Measurements from ENCODE around the gene ARFGAP1. TPM values are rescaled to one million over a fixed set of nuclear protein-coding genes. Genes with fewer than 3 reads are reported as not detected.

ARFGAP1 gene
- total and polyA plus RNA-seq, 5 donors from 2014 or later = 17.9 to 123 (median 21.0) TPM

DNA sequence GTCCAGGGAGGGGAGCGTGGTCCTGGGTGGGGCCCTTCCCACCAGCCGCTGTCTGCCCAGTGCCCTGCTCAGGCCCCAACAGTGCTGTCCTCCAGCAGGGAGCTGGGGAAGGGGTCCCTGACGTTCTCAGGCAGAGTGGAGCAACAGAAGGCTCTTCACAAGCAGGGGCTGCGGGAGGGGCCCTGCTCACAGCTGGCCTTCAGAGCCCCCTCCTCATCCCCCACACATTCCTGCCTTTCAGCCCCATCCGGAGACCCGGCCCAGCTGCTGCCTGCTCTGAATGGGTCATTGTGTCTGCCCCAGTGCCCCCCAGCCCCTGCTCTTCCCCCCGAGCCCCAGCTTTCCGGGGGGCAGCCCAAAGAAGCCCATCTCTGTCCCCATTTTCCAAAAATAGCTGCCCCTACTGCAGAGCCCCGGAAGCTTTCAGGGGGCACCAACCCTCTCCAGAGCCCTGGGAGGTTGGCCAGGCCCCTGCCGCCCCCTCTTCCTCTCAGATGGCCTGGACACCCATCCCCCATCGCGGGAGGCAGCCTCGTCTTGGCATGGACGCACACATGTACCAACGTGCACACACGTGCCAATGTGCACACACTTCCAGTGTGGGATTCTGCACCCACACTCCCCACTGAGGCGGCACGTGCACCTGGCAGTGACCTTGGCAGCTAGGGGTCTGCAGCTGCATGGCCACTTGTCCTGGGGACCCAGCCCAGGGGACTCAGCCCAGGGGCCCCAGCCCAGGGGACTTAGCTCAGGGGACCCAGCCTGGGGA, 24.1 kb downstream of the ARFGAP1 start:
- H3K4me3 Mint-ChIP-seq = no peak overlapping the region
- Histone ChIP-seq H3K36me3 (ENCODE audit: control insufficient read depth, insufficient read depth, low read length) (no peaks in the 10 kb centered on the region), H3K4me1 (ENCODE audit: control insufficient read depth, insufficient read depth, low read length, poor library complexity, severe bottlenecking) (peaks cover 15% of the 10 kb centered on the region), H3K4me3 (ENCODE audit: low read depth, low read length) (no peak overlapping the region), H3K9me3 (ENCODE audit: control insufficient read depth in 2 of 2, low read length in 2 of 2) (peaks cover 0 to 4% of the 10 kb centered on the region in 2 experiments), H3K27ac (ENCODE audit: insufficient read depth, low read length, poor library complexity, severe bottlenecking) (no peak overlapping the region), H3K27me3 (ENCODE audit: control insufficient read depth, insufficient read depth, low read length) (no peaks in the 10 kb centered on the region)
- peaks cover 21% of the 10 kb centered on the region for H3K27me3 Mint-ChIP-seq
- H3K9me3 Mint-ChIP-seq = peaks cover 0 to 6% (median 3%) of the 10 kb centered on the region in 7 donors
- ATAC-seq (ENCODE audit: low read depth in 2 of 2) (no peak), DNase-seq (no peak)
- no peak overlapping the region for H3K27ac Mint-ChIP-seq
- H3K4me1 Mint-ChIP-seq = peaks cover 0 to 10% (median 5%) of the 10 kb centered on the region in 4 donors
- H3K36me3 Mint-ChIP-seq = no peaks in the 10 kb centered on the region

DNA sequence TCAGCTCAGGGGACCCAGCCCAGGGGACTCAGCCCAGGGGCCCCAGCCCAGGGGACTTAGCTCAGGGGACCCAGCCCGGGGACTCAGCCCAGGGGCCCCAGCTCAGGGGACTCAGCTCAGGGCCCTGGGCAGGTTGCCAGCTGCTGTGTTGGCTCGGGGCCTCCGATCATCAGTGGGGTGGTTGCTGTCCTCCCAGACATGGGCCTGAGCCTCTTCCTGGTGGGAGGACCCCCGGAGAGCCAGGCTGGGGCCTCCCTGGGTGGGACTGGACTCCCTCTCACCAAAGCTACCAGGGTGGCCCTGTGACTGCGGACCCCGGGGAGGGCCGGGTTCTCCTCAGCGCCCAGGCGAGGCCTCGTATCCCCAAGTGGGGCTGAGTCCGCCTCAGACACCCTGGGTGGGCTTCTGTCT, 24.8 kb downstream of the ARFGAP1 start:
- no peaks in the 10 kb centered on the region for H3K36me3 Mint-ChIP-seq
- no peaks in the 10 kb centered on the region for H3K27me3 ChIP-seq (ENCODE audit: control insufficient read depth, insufficient read depth, low read length)
- H3K9me3 ChIP-seq (ENCODE audit: control insufficient read depth in 2 of 2, low read length in 2 of 2) = peaks cover 0 to 4% of the 10 kb centered on the region in 2 experiments
- peaks cover 0 to 10% (median 5%) of the 10 kb centered on the region in 4 donors for H3K4me1 Mint-ChIP-seq
- H3K36me3 ChIP-seq (ENCODE audit: control insufficient read depth, insufficient read depth, low read length) = no peaks in the 10 kb centered on the region
- peaks cover 15% of the 10 kb centered on the region for H3K4me1 ChIP-seq (ENCODE audit: control insufficient read depth, insufficient read depth, low read length, poor library complexity, severe bottlenecking)
- DNase-seq (no peak), ATAC-seq (ENCODE audit: low read depth in 2 of 2) (no peak)
- no peak overlapping the region for H3K4me3 Mint-ChIP-seq
- peaks cover 0 to 9% (median 3%) of the 10 kb centered on the region in 7 donors for H3K9me3 Mint-ChIP-seq
- no peak overlapping the region for H3K27ac Mint-ChIP-seq
- no peak overlapping the region for H3K4me3 ChIP-seq (ENCODE audit: low read depth, low read length)
- peaks cover 21% of the 10 kb centered on the region for H3K27me3 Mint-ChIP-seq
- H3K27ac ChIP-seq (ENCODE audit: insufficient read depth, low read length, poor library complexity, severe bottlenecking) = no peak overlapping the region

DNA sequence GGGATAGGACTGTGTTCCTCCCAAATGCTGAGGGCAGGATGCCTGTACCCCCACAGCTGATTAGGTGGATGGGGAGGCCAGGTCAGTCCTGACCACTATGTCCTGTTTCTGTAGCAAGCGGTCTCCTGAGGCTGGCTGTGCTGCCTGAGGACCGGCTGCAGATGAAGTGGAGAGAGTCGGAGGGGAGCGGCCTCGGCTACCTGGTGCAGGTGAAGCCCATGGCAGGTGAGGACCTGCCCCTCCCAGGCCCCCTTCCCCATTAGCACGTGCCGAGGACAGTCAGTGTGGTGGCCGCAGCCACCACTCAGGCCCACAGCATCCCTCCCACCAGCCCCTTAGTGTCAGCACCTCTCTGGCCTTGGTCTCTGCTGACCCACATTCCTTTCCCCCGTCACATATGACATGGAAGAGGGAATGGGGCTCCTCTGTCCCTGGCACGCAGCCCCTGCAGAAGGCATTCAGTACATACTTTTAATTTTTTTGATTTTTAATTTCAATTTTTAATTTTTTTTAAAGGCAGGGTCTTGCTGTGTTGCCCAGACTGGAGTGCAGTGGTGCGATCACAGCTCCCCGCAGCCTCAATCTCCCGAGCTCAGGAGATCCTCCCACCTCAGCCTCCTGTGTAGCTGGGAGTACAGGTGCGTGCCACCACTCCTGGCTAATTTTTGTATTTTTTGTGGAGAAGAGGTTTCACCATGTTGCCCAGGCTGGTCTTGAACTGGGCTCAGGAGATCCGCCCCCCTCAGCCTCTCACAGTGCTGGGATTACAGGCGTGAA, 25.4 kb downstream of the ARFGAP1 start:
- Mint-ChIP-seq H3K4me3 (peak overlapping the region in 1 of 4 donors; percentile 59), H3K9me3 (peaks cover 0 to 14% (median 3%) of the 10 kb centered on the region in 7 donors), H3K4me1 (peaks cover 0 to 10% (median 5%) of the 10 kb centered on the region in 4 donors), H3K27me3 (peaks cover 21% of the 10 kb centered on the region), H3K27ac (no peak overlapping the region), H3K36me3 (no peaks in the 10 kb centered on the region)
- no peak for DNase-seq
- peaks cover 15% of the 10 kb centered on the region for H3K4me1 ChIP-seq (ENCODE audit: control insufficient read depth, insufficient read depth, low read length, poor library complexity, severe bottlenecking)
- ATAC-seq (ENCODE audit: low read depth in 2 of 2) = no peak
- peaks cover 0 to 4% of the 10 kb centered on the region in 2 experiments for H3K9me3 ChIP-seq (ENCODE audit: control insufficient read depth in 2 of 2, low read length in 2 of 2)
- H3K27ac ChIP-seq (ENCODE audit: insufficient read depth, low read length, poor library complexity, severe bottlenecking) = no peak overlapping the region
- no peaks in the 10 kb centered on the region for H3K27me3 ChIP-seq (ENCODE audit: control insufficient read depth, insufficient read depth, low read length)
- H3K4me3 ChIP-seq (ENCODE audit: low read depth, low read length) = no peak overlapping the region
- no peaks in the 10 kb centered on the region for H3K36me3 ChIP-seq (ENCODE audit: control insufficient read depth, insufficient read depth, low read length)

DNA sequence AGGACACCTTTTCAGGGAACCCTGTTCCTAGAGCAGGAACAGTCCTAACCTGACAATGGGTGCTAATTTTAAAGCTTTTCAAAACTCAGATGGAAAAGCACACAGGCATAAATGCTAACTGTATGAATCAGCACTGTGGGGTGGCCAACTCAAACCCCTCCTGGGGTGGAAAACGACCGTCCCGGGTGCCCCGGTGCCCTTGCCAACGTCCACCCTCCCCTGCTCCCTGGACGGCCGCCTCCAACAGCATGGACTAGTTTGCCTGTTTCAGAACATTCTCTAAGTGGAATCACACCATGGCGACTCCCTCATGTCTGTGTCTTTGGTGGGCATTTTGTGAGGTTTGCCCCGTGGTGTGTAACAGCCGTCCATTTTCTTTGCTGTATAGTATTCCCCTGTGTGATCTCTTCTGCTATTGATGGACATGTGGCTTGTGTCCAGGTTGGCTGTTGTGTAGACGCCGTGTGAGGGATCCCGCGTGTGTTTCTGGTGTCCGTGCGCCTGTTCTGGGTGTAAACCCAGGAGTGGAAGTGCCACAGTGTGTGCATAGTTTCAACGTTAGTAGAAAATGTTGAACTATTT, 26.2 kb downstream of the ARFGAP1 start:
- no peak for ATAC-seq (ENCODE audit: low read depth in 2 of 2)
- peaks cover 0 to 10% (median 5%) of the 10 kb centered on the region in 4 donors for H3K4me1 Mint-ChIP-seq

DNA sequence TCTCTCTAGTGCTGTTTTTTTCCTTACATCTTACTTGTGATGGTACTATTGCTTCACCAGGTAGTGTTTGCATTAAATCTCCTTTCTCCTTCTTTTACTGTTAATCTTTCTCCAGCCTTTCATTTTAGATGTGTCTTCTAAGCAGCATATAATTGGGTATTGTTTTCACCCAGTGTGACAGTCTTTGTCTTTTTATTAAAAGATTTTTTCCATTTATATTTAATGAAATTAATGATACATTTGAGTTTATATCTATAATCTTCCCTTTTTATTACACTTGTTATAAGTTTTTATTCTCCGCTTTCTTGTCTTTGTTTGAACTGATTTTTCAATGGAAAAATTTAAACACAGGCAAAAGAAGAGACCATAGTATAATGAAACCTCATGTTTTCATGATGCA, 29.1 kb downstream of the ARFGAP1 start:
- no peak for ATAC-seq (ENCODE audit: low read depth in 2 of 2)
- H3K27me3 ChIP-seq (ENCODE audit: control insufficient read depth, insufficient read depth, low read length) = no peaks in the 10 kb centered on the region
- no peak overlapping the region for H3K4me3 Mint-ChIP-seq

More for the DNA sequence above, 26.2 kb downstream of the ARFGAP1 start:
- Mint-ChIP-seq H3K9me3 (peaks cover 0 to 14% (median 3%) of the 10 kb centered on the region in 7 donors), H3K27me3 (peaks cover 21% of the 10 kb centered on the region), H3K4me3 (peak overlapping the region in 1 of 4 donors; percentile 59), H3K36me3 (no peaks in the 10 kb centered on the region), H3K27ac (no peak overlapping the region)
- H3K27ac ChIP-seq (ENCODE audit: insufficient read depth, low read length, poor library complexity, severe bottlenecking) = no peak overlapping the region
- no peaks in the 10 kb centered on the region for H3K27me3 ChIP-seq (ENCODE audit: control insufficient read depth, insufficient read depth, low read length)
- H3K4me1 ChIP-seq (ENCODE audit: control insufficient read depth, insufficient read depth, low read length, poor library complexity, severe bottlenecking) = peaks cover 15% of the 10 kb centered on the region
- H3K9me3 ChIP-seq (ENCODE audit: control insufficient read depth in 2 of 2, low read length in 2 of 2) = peaks cover 0 to 4% of the 10 kb centered on the region in 2 experiments
- DNase-seq = no peak
- no peak overlapping the region for H3K4me3 ChIP-seq (ENCODE audit: low read depth, low read length)
- no peaks in the 10 kb centered on the region for H3K36me3 ChIP-seq (ENCODE audit: control insufficient read depth, insufficient read depth, low read length)

DNA sequence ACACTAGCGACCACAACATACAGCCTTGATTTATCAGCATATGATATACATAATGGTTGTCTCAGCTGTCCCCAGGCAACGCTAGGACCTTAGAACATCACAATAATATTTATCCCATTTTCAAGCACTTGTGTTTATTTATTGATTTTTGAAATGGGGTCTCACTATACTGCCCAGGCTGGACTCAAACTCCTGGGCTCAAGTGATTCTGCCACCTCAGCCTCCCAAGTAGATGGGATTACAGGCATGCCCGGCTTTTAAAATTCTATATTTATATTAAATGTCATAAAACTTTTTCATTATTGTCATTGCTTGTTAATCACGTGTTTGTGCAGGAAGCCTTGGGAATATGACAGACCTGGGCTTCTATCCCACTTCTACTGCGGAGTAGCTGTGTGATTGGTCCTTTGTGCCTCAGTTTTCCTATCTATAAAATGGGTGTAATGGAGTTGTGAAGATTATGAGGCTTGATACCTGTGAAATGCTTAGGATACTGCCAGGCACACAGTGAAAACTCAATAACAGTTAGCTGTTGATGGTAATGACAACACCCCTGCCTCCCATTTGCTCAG, 30.6 kb downstream of the ARFGAP1 start:
- Histone ChIP-seq H3K36me3 (ENCODE audit: control insufficient read depth, insufficient read depth, low read length) (no peaks in the 10 kb centered on the region), H3K9me3 (ENCODE audit: control insufficient read depth in 2 of 2, low read length in 2 of 2) (peaks cover 0 to 4% of the 10 kb centered on the region in 2 experiments), H3K27ac (ENCODE audit: insufficient read depth, low read length, poor library complexity, severe bottlenecking) (no peak overlapping the region), H3K4me3 (ENCODE audit: low read depth, low read length) (no peak overlapping the region), H3K27me3 (ENCODE audit: control insufficient read depth, insufficient read depth, low read length) (no peaks in the 10 kb centered on the region), H3K4me1 (ENCODE audit: control insufficient read depth, insufficient read depth, low read length, poor library complexity, severe bottlenecking) (no peaks in the 10 kb centered on the region)
- H3K27ac Mint-ChIP-seq = no peak overlapping the region
- no peaks in the 10 kb centered on the region for H3K4me1 Mint-ChIP-seq
- DNase-seq = no peak
- peaks cover 14% of the 10 kb centered on the region for H3K27me3 Mint-ChIP-seq
- no peak overlapping the region for H3K4me3 Mint-ChIP-seq
- ATAC-seq (ENCODE audit: low read depth in 2 of 2) = no peak
- peaks cover 0 to 15% (median 3%) of the 10 kb centered on the region in 7 donors for H3K9me3 Mint-ChIP-seq
- no peaks in the 10 kb centered on the region for H3K36me3 Mint-ChIP-seq

More for the DNA sequence above, 29.1 kb downstream of the ARFGAP1 start:
- no peaks in the 10 kb centered on the region for H3K36me3 ChIP-seq (ENCODE audit: control insufficient read depth, insufficient read depth, low read length)
- DNase-seq = no peak
- no peak overlapping the region for H3K4me3 ChIP-seq (ENCODE audit: low read depth, low read length)
- Mint-ChIP-seq H3K9me3 (peaks cover 0 to 15% (median 3%) of the 10 kb centered on the region in 7 donors), H3K27me3 (peaks cover 14% of the 10 kb centered on the region), H3K27ac (no peak overlapping the region), H3K4me1 (no peaks in the 10 kb centered on the region), H3K36me3 (no peaks in the 10 kb centered on the region)
- no peaks in the 10 kb centered on the region for H3K4me1 ChIP-seq (ENCODE audit: control insufficient read depth, insufficient read depth, low read length, poor library complexity, severe bottlenecking)
- H3K27ac ChIP-seq (ENCODE audit: insufficient read depth, low read length, poor library complexity, severe bottlenecking) = no peak overlapping the region
- peaks cover 0 to 4% of the 10 kb centered on the region in 2 experiments for H3K9me3 ChIP-seq (ENCODE audit: control insufficient read depth in 2 of 2, low read length in 2 of 2)

DNA sequence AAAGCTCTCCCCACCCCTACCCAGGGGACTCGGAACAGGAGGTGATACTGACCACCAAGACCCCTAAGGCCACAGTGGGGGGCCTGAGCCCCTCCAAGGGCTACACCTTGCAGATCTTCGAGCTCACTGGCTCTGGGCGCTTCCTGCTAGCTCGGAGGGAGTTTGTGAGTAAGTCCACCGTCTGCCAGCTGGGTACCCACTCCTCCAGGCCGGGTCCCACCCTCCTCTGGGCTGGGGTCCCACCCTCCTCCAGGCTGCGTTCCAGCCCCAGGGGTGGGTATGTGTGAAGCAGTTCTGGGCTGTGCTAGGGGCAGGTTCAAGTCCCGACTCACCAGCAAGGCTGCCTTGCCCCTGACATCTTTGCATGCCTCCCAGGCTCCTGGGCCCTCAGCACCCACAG, 32.8 kb downstream of the ARFGAP1 start:
- H3K36me3 Mint-ChIP-seq = no peaks in the 10 kb centered on the region
- H3K4me3 Mint-ChIP-seq = no peak overlapping the region
- H3K4me1 Mint-ChIP-seq = no peaks in the 10 kb centered on the region
- Histone ChIP-seq H3K36me3 (ENCODE audit: control insufficient read depth, insufficient read depth, low read length) (no peaks in the 10 kb centered on the region), H3K27ac (ENCODE audit: insufficient read depth, low read length, poor library complexity, severe bottlenecking) (no peak overlapping the region), H3K4me1 (ENCODE audit: control insufficient read depth, insufficient read depth, low read length, poor library complexity, severe bottlenecking) (no peaks in the 10 kb centered on the region), H3K9me3 (ENCODE audit: control insufficient read depth in 2 of 2, low read length in 2 of 2) (peaks cover 0 to 4% of the 10 kb centered on the region in 2 experiments), H3K4me3 (ENCODE audit: low read depth, low read length) (no peak overlapping the region), H3K27me3 (ENCODE audit: control insufficient read depth, insufficient read depth, low read length) (no peaks in the 10 kb centered on the region)
- no peak for ATAC-seq (ENCODE audit: low read depth in 2 of 2)
- H3K27me3 Mint-ChIP-seq = peaks cover 6% of the 10 kb centered on the region
- DNase-seq = no peak
- peaks cover 0 to 15% (median 3%) of the 10 kb centered on the region in 7 donors for H3K9me3 Mint-ChIP-seq
- no peak overlapping the region for H3K27ac Mint-ChIP-seq
